Lower leg skin (tissue), 3 donors: ENCODE results near the gene TAF15.

Experiments used
- CTCF ChIP-seq, 3 donors: fragments of 450-650 bp; IDR thresholded peaks; one replicate each; pipeline ENCODE4 v1.5.1; 2016; ENCODE audit warnings: antibody characterized with exemption in 3 of 3, mild to moderate bottlenecking in 3 of 3, moderate library complexity in 2 of 3
- POLR2A ChIP-seq, 2 donors: fragments of 450-650 bp; IDR thresholded peaks; one replicate each; pipeline ENCODE4 v1.6.1; 2016 to 2017; ENCODE audit warnings: antibody characterized with exemption in 2 of 2, mild to moderate bottlenecking in 1 of 2, moderate library complexity in 1 of 2

- TF ChIP-seq CTCF (IDR thresholded peaks at IDR 0.05) (no peak), POLR2A (IDR thresholded peaks at IDR 0.05) (no peak)
These were observed 68.2 kb downstream of the TAF15 start for GRCh38 chr17:35877345-35878029.
